ENCODE data around the gene SHANK2.

The SHANK2 gene

DNA sequence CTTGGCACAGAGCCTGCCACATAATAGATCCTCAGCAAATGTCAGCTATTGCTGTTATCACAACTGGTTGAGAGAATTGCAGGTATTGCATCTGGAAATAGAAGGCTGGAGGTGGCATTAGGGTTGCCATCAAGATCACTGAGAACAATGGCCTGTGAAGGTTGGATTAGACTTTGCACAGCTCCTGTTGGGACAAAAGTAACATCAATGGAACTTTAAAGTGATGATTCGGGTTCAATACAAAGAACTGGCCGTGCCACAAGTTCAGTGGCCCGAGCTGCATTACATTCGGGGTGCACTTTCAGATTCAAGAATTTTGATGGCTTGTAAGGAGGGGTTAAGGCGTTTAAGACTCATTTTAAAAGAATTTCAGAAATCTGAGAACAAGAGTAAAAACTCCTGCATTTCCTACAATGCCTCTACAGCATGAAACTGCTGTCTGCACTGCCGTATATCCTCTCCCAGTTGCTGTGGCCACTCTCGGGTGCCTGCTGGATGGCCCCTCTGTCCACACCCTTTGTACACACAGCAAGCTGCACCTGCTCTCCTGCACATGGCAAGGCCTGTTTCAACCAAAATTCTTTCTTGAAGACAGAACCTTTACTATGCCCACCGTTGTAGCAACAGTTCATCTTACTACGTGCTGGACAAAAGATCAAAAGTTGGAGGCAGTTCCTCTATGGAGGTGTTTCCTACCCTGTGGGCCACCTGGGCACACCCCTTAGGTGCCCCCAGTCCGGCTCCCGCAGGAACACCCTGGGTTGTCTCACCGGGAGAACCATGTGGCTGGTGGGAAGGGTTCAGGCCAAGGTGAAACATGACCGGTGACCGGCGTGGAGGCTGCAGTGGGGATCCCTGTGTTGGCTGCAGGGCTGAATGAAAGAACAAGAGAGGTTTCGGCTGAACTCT, 17.5 kb upstream of the SHANK2 start:
- no peak for DNase-seq (ENCODE audit: low spot score)

DNA sequence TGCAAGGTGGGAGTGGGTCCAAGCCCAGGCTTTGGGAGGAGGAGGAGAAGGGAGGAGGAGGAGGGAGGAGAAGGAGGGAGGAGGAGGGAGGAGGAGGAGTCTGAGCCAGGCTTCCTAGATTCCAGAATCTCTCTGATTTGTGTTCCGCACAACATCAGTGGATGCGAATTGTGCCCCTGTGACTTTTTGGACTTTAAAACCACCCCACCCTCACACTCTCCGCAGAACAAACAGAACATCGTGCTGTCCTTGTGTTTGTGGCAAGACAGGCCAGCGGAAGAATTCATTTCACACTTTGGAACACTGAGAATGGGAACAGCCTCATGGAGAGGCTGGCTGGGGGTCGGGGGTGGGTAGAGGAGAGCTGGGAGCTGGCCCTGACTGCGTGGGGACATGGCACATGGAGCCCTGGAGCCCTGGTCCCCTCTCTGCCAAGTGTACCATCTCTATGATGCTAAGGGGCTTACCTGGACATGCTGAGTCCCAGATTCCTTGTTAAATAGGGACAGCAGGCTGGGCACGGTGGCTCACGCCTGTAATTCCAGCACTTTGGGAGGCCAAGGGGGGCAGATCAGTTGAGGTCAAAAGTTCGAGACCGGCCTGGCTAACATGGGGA, 16.4 kb upstream of the SHANK2 start:
- DNase-seq (ENCODE audit: low spot score), result no peak

DNA sequence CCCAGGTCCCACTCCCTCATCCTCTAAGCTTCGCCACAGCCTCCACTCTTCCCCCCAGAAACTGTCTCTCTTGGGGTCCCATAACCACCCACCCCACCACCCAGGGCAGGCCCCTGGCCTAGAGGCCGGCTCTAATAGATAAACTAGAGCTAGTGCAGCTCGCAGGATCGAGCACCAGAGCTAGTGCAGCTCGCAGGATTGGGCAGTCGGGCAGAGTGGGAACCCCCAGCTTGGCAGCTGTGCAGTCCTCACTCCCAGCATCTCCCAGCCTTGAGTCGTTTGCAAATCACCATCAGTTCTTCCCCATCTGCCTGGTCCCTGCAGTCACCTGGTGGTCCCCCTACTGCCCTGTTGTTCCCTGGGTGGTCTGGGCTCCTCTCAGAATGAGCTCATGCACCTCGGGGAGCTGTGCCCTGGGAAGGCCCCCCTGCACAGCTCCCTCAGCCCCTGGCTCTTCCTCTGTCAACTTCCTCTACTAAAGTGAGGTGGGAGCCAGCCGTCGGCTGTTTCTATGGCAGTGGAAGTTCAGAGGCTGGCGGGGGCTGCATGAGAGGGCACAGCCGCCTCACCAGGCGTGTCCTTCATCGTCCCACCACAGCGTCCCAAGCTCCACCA, 15.5 kb upstream of the SHANK2 start:
- DNase-seq (ENCODE audit: low spot score), result no peak

DNA sequence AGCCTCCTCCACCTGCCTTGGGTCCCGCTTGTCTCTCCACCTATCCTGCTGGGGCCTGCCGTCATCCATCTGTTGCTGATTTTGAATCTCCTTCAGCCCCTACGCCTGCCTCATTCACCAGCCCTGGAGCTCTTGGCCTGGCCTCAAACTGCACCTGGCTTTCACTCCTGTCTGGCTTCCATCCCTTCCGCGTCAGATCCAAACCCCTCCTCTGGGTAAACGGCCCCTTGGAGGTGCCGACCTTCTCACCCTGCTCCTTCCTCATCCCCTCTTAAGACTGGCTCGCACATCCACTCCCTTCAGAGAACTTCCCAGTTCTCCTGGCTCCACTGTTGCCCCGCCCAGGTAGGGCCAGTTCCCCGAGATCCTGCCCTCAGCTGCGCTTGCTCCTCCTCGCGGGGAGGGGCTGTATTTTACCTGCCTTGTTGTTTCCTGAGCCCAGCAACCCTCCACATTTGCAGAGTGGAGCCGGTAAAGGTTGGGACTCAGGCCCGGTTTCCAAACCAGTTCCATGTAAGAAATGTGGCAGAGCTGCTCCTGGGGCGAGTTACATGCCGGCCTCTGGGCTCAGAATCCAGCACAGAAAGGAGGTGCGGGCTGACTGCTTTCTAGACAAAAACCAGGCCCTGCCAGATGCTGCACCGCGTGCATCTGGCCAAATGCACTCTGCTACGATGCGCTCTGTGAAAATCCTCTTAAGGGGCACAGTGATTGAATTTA, 13.9 kb upstream of the SHANK2 start:
- peak; percentile 78 for DNase-seq (ENCODE audit: low spot score)

DNA sequence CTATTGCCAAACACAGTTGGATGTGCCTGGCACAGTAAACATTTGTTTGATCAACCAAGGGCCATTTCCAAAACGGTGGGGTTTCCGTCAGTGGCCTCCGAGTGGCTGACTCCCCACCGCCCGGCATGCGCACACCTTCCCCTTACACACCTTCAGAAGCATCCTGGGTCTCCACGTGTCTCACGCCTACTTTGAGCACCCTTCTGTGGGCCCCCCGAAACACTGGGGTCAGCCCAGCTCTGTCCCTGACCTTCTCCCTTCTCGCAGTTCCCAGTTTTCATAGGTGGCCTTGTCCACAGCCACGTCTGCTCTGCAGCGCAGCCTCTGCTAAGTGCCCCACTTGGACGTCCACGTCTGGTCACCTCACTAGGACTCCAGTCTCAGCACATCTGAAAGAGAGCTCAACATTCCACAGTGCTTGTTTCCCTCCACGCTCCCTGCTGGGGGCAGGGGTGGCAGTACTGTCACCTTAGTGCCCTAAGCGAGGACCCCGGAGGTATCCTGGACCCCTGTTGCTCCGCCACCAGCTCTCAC, 13.2 kb upstream of the SHANK2 start:
- no peak for DNase-seq (ENCODE audit: low spot score)

DNA sequence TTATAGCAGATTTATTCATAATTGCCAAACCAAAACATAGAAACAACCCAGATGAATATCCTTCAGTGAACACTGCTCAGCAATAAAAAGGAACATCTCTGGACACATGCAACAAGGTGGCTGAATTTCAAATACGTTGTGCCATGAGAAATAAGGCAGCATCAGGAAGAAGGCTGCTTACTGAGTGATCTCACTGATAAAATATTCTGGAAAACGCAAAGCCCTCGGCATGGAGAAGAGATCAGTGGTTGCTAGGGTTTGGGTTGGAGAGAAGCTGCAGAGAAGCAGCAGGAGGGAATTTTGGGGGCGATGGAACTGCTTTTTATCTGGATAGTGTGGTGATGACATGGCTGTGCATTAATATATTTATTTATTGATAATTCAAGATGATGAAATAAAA, 11.0 kb upstream of the SHANK2 start:
- DNase-seq (ENCODE audit: low spot score), result no peak

DNA sequence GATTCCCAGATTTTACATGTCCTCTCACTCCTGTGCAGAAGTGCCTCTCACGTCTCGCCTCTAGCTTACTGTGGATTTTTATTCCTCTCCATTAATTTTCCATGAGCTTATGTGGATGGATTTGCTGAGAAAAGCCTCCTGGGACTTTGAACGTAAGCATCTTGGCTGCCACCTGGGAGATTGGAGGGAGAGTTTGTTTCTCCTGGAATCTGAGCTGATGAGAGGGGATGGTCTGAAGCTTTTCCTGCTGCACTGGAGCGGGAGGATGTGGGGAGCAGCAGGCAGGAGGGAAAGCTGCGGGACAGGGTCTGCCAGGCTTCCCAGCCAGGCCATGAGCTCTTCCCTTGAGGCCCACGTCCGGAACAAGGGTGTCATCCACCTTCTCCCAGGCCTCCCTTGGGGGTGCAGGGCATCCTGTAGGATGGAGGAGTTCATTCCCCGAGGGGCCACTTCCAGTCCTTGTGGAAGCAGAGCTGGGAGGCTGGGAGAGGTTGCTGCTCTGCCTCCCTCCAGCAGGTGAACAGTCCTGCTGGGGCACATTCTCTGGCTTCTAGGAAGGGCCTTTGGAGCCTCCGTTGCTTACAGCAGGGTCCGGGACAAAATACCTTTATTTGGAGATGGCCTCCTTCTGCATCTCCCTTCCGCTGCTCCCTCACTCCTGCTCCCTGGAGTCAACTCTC, 3.6 kb upstream of the SHANK2 start:
- DNase-seq (ENCODE audit: low spot score), result no peak

DNA sequence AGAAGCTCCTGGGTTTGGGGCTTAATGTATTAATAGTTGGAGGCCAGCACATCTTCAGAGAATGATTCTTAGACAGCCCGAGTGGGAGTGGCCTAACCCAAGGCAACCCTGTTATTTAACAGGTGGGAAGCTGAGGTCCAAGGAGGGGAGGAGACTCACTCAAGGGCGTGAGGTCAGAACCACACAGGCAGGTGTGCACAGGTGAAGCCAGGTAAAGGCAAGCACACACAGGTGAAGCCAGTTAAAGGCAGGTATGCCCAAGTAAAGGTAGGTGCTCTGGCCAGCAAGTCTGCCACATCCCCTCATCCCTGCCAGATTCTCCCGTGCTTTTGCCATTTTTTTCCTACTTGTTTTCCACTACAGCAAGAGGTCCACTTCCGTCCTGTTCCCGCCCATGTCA, 2.9 kb upstream of the SHANK2 start:
- no peak for DNase-seq (ENCODE audit: low spot score)

DNA sequence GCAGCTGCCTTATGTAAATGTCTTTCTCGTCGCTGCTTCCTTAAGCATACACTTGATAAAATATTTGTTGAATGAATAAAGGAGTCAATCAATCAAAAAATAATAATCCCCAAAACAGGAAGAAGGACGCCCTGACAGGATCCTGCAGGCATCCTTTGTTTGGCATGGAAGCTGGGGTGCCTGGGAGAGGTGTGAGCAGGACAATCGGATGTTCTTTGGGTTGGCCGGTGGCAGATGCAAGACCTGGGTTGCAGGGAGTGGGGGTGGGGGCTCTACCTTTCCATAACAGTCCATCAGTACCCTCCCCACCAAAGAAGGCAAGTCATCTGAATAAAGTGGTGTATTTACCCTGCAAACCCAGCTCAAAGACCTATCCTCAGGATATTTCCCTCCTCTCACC, 1.4 kb upstream of the SHANK2 start:
- DNase-seq (ENCODE audit: low spot score), result no peak

DNA sequence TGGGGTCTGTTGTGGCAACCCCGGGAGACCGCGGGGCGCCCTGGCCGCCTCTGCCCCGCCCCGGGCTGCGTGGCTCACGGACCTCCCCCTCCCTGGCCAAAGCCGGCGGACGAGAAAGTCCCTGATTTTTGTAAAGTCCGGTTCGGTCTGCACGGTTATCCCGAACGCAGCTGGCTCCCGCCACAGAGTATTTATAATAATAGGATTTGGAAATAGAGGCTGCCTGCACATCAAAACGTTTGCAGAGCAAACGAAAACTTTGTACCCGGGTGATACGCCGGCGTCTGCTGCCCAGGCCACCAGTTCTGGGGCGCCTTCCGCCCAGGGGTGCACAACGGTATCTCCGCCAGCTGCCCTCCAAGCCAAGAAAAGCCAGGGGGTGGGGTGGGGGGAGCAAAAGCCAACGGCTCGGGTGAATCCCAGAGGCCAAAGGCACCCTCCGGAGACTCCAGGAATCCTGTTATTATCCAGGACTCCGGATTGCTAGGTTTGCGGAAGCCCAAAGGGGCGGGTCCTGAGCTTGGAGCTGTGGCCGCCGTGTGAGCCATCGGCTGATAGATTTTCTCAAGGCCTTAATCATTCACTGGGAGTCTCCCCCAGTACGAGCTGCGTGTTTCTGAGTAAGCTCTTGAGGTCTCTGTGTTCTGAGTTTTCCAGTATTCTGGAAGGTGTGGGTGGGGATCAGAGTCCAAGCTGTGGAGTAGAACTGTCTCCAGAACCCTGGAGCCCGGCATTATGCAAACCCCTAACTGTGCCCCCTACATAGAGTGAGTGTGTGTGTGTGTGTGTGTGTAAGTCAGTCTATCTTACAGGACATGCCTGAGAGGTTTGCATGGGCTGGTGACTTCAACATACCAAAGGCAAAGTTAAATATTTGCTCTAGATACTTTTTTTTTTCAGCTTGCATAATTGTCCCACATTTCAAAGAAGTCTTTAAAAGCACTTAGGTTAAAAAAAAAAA, 673 bp upstream of the SHANK2 start:
- no peak for DNase-seq (ENCODE audit: low spot score)

DNA sequence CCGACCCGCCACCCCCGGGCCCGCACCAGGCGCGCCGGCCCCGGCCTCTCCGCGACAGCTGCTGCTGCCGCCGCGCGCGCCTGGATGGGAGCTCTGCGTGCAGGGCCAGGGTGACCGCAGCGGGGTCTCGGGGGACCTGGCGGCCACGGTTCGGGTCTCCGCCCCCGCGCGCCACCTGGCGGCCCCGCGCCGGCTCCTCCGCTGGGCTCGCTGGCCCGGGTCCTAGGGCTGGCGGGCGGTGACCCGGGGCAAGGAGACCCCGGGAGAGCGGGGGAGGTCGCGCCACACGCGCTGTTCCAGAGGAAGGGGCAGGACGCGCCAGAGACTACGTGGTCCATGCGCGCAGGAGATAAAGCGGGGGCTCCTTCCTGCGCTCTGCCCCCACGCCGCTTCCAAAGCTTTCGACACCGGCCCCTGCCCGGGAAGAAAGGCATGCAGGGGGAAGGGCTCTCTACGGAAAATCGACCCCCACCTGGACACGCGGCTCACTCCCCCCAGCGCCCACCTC, 562 bp downstream of the SHANK2 start:
- DNase-seq (ENCODE audit: low spot score), result peak; percentile 86

DNA sequence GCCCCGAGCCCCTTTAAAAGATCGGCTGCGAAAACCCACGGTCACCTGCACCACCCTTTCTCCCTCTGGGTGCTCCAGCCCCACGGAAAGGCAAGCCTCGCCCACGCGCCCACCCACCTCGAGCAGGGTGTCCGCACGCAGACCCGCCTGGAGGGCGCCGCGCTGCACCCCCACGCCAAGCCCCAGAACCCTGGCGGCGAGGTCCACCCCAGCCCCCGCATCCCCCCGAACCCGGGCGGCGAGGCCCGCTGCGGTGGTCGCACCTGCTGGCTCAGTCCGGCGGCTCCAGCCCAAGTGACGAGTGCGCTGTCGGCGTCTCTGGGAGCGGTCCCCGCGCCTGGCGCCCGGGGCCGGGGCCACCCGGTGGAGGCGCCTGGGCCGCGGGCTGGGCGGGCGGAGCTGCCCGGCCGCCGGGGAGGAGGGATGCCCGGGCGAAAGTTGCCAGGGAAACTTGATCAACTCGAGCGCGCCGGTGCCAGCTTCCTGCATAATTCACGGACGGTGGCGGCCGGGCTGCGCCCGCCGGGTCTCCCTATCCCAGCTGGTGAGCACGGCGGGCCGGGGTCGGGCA, 1.1 kb downstream of the SHANK2 start:
- DNase-seq (ENCODE audit: low spot score), result peak; percentile 50

DNA sequence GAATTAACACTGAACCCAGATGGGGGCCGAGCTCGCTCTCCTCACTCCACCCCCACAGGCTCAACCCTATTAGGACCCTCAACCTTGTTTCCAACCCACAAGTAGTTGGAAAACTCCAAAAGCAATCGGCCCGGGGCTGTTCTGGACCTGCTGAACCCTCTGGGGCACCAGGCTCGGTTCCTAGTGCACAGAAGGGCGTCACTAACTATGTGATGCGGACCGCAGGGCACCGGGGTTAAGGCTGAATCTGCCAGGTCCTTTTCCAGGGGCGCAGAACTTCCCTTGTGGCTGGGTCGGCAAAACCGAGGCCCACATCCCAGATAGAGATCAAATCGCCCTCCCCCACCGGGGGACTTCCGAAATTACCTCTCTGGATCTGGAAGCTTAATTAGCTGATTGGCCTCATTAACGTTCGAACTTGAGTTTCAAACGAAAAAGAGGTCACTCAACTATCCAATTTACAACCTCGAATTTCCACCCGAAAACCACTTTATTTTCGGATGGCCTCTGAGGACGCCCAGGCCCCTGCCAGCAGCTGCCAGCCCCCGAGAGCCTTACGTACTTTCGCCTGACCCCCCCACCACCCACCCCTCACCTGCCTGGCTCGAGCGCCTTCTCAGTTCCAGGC, 1.7 kb downstream of the SHANK2 start:
- no peak for DNase-seq (ENCODE audit: low spot score)

DNA sequence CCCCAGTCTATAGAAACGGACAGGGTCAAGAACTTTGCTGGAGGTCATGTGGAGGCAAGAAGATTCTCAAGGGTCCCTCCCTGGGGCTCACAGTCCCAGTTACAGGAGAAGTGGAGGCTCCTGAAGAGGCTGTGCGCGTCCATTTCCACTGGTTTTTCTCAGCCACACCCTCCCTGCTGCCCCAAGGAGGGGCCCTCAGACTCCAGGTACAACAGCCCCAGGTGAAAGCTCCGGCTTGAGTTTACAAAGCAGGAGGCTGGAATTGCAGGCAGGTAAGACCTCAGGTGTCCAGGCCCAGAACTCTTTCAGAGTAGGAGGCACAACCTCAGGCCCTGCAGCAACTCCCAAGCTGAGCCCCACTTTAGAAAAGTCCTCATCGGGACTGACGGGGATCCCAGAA, 3.1 kb downstream of the SHANK2 start:
- DNase-seq (ENCODE audit: low spot score), result no peak

DNA sequence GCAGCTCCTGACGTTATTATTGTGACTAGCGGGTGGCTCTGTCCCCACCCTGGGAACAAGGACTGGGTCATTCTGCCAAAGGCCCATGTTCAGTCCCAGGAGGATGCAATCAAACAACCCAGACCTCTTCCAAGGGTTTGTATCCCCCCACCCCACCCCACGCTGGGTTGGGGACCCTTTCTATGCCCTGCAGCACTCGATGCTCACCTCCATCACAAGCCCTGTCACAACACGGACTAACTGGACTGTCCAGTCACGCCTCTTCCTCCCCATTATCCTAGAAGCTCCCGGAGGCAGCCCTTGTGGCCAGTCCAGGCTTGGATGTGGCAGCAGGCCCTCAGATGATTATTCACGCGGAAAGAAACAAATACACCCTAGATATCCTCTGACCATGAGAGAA, 3.7 kb downstream of the SHANK2 start:
- no peak for DNase-seq (ENCODE audit: low spot score)

DNA sequence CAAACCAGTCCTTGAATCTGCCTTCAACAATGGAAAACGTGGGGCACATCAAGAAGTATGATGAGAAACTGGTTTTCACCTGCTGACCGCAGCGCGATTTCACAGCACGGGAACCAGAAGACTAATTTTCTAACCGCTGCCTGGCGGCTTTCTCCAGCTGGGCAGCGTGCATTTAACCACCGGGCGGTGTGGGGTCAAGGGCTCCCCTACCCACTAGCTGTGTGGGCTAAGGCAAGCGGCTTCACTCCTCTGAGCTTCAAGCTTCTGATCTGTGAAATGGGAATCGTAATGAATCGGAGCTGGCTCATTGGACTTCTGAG, 4.2 kb downstream of the SHANK2 start:
- no peak for DNase-seq (ENCODE audit: low spot score)

DNA sequence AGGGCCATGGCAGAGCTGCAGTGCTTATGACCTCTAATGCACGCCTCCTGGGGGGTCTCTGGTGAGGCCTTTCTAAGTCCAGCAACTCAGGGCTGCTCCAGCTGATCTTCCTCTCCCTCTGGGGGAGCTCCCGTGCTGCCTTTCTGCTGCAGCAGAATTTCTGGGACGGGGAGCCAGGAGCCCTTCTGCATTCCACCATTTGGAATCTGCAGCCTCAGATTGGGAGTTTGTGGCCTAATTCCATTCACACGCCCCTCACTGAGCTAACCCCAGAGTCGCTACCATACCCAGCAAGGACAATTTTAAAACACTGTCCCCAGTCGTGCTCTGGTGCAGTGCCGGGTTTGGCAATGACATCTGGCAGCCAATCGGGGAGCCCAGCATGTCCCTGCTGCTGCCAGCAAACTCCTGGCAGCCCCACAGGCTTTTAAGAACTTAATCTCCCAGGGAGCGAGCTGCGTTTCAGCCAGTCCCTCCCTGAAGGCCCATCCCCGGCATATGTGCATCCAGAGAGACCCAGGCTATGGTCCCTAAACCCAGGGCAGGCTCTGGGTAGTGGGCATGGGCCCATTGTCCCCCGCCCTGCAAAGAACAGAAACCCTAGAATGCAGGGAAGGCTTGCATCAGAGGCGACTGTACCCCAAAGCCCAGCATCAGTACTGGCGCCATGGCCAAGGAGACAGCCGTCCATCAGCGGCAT, 4.7 kb downstream of the SHANK2 start:
- DNase-seq (ENCODE audit: low spot score), result no peak

DNA sequence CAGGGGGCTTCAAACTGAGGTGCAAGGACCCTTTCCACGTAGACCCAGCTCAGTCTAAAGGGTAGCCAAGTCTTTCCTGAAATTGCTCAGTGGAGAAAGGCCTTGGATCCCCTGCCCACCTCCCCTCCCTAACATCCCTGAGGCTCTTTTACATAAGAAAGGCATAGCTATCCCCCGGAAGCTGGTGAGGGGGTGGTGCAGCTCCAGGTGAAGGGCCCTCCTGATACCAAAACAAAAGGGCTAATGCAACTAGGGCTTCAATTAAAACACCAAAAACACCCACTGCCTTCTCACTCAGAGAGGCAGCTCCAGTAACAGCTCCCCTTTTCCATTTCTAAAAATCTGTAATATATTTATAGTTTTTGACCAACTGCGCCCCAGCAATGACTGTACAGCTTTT, 5.8 kb downstream of the SHANK2 start:
- DNase-seq (ENCODE audit: low spot score), result peak; percentile 79
